SK-N-SH treated with all-trans-retinoic acid at 6 μM for 48 hours (cell line): ENCODE data around the gene PTGIS.
A peak's percentile ranks its signal among the peaks of the same experiment; 100 is the strongest.

Experiments
- ATAC-seq: fragments of 200-7000 bp; cut with Tn5 transposase; 3 replicates; pipeline ENCODE4 v1.9.1; 2020; ENCODE audit warnings: mild to moderate bottlenecking, moderate library complexity
- BACH2 ChIP-seq: fragments of 250-450 bp; sonication (Bioruptor Pico); IDR thresholded peaks from 2 replicates; pipeline ENCODE4 v1.9.0; 2021; ENCODE audit warnings: mild to moderate bottlenecking, borderline replicate concordance
- CSDC2 ChIP-seq: fragments of 250-450 bp; sonication (Bioruptor Pico); IDR thresholded peaks from 2 replicates; pipeline ENCODE4 v1.5.0; 2020; ENCODE audit warnings: mild to moderate bottlenecking, moderate library complexity
- ESRRG ChIP-seq: fragments of 250-450 bp; sonication (Bioruptor Pico); IDR thresholded peaks from 2 replicates; pipeline ENCODE4 v1.6.1; 2021; ENCODE audit warnings: mild to moderate bottlenecking
- GLIS3 ChIP-seq: fragments of 250-450 bp; sonication (Bioruptor Pico); IDR thresholded peaks from 2 replicates; pipeline ENCODE4 v1.5.0; 2020; ENCODE audit warnings: mild to moderate bottlenecking, moderate library complexity
- ISL1 ChIP-seq: fragments of 250-450 bp; sonication (Bioruptor Pico); IDR thresholded peaks from 2 replicates; pipeline ENCODE4 v2.1.2; 2022; ENCODE audit warnings: mild to moderate bottlenecking, moderate library complexity
- OSR1 ChIP-seq: fragments of 250-450 bp; sonication (Bioruptor Pico); IDR thresholded peaks from 2 replicates; pipeline ENCODE4 v1.8.0; 2022; ENCODE audit warnings: moderate library complexity, mild to moderate bottlenecking, inconsistent platforms
- PPARA ChIP-seq: fragments of 250-450 bp; sonication (Bioruptor Pico); IDR thresholded peaks from 2 replicates; pipeline ENCODE4 v1.5.0; 2020; ENCODE audit warnings: mild to moderate bottlenecking, borderline replicate concordance
- RARB ChIP-seq: fragments of 250-450 bp; sonication (Bioruptor Pico); IDR thresholded peaks from 2 replicates; pipeline ENCODE4 v1.8.0; 2021; ENCODE audit warnings: mild to moderate bottlenecking, moderate library complexity
- SNAI2 ChIP-seq: fragments of 250-450 bp; sonication (Bioruptor Pico); IDR thresholded peaks from 2 replicates; pipeline ENCODE4 v1.5.0; 2020; ENCODE audit warnings: mild to moderate bottlenecking, moderate library complexity
- TOX ChIP-seq: fragments of 250-450 bp; sonication (Bioruptor Pico); IDR thresholded peaks from 2 replicates; pipeline ENCODE4 v1.8.0; 2021; ENCODE audit warnings: mild to moderate bottlenecking, moderate library complexity, borderline replicate concordance
- ZC3H10 ChIP-seq: fragments of 250-450 bp; sonication (Bioruptor Pico); IDR thresholded peaks from 2 replicates; pipeline ENCODE4 v1.5.1; 2021; ENCODE audit warnings: mild to moderate bottlenecking, moderate library complexity
- ZFP3 ChIP-seq: fragments of 250-450 bp; sonication (Bioruptor Pico); IDR thresholded peaks from 2 replicates; pipeline ENCODE4 v1.5.0; 2020; ENCODE audit warnings: mild to moderate bottlenecking, moderate library complexity
- ZFP30 ChIP-seq: fragments of 450-650 bp; formaldehyde crosslinking; IDR thresholded peaks from 2 replicates; pipeline ENCODE4 v1.5.0; 2022; ENCODE audit warnings: mild to moderate bottlenecking, moderate library complexity
- ZNF565 ChIP-seq: fragments of 450-650 bp; formaldehyde crosslinking; conservative IDR thresholded peaks from 2 replicates; pipeline ENCODE4 v1.5.0; 2020; ENCODE audit warnings: low read depth, mild to moderate bottlenecking, moderate library complexity
- ZNF70 ChIP-seq: fragments of 450-650 bp; formaldehyde crosslinking; IDR thresholded peaks from 2 replicates; pipeline ENCODE4 v1.5.0; 2020; ENCODE audit warnings: mild to moderate bottlenecking, moderate library complexity
- ZNF8 ChIP-seq: fragments of 450-650 bp; formaldehyde crosslinking; IDR thresholded peaks from 2 replicates; pipeline ENCODE4 v1.5.0; 2020; ENCODE audit warnings: mild to moderate bottlenecking, moderate library complexity
- TF ChIP-seq, protein P1 (sequence below): fragments of 250-450 bp; sonication (Bioruptor Pico); IDR thresholded peaks from 2 replicates; pipeline ENCODE4 v1.5.1; 2021; ENCODE audit warnings: mild to moderate bottlenecking, moderate library complexity
- TF ChIP-seq, protein P2 (sequence below): fragments of 250-450 bp; sonication (Bioruptor Pico); IDR thresholded peaks from 2 replicates; pipeline ENCODE4 v1.8.0; 2021; ENCODE audit warnings: low read depth, mild to moderate bottlenecking, moderate library complexity, borderline replicate concordance
- TF ChIP-seq, protein P3 (sequence below): fragments of 250-450 bp; sonication (Bioruptor Pico); IDR thresholded peaks from 2 replicates; pipeline ENCODE4 v1.5.1; 2020; ENCODE audit warnings: low read depth, mild to moderate bottlenecking, moderate library complexity
- TF ChIP-seq, protein P4 (sequence below): fragments of 250-450 bp; sonication (Bioruptor Pico); IDR thresholded peaks from 2 replicates; pipeline ENCODE4 v1.8.0; 2020; ENCODE audit warnings: mild to moderate bottlenecking, moderate library complexity, borderline replicate concordance

Gene PTGIS

DNA sequence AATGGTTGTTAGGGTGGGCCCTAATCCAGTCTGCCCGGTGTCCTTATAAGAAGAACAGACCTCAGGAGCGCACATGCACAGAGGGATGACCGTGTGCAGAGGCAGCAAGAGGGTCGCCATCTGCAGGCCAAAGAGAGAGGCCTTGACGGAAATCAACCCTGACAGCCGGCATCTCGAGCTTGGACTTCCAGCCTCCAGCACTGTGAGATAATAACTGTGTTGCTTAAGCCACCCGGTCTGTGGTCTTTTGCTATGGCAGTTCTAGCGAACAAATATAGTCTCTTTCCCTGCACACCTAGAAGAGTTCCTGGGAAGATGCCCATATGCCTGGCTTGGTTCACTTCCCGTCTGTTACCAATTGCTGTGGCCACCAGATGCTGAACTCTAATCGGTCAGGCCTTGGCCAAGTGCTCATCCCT is 35.3 kb upstream of the PTGIS start:
- ATAC-seq = peak; percentile 83
- TF ChIP-seq ZNF565 (CRISPR knock-in tag) (no peak), TOX (no peak), PPARA (CRISPR knock-in tag) (no peak), ESRRG (CRISPR knock-in tag) (no peak), BACH2 (CRISPR knock-in tag) (no peak)
- TF ChIP-seq, protein P1, sequence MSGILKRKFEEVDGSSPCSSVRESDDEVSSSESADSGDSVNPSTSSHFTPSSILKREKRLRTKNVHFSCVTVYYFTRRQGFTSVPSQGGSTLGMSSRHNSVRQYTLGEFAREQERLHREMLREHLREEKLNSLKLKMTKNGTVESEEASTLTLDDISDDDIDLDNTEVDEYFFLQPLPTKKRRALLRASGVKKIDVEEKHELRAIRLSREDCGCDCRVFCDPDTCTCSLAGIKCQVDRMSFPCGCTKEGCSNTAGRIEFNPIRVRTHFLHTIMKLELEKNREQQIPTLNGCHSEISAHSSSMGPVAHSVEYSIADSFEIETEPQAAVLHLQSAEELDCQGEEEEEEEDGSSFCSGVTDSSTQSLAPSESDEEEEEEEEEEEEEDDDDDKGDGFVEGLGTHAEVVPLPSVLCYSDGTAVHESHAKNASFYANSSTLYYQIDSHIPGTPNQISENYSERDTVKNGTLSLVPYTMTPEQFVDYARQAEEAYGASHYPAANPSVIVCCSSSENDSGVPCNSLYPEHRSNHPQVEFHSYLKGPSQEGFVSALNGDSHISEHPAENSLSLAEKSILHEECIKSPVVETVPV = no peak

DNA sequence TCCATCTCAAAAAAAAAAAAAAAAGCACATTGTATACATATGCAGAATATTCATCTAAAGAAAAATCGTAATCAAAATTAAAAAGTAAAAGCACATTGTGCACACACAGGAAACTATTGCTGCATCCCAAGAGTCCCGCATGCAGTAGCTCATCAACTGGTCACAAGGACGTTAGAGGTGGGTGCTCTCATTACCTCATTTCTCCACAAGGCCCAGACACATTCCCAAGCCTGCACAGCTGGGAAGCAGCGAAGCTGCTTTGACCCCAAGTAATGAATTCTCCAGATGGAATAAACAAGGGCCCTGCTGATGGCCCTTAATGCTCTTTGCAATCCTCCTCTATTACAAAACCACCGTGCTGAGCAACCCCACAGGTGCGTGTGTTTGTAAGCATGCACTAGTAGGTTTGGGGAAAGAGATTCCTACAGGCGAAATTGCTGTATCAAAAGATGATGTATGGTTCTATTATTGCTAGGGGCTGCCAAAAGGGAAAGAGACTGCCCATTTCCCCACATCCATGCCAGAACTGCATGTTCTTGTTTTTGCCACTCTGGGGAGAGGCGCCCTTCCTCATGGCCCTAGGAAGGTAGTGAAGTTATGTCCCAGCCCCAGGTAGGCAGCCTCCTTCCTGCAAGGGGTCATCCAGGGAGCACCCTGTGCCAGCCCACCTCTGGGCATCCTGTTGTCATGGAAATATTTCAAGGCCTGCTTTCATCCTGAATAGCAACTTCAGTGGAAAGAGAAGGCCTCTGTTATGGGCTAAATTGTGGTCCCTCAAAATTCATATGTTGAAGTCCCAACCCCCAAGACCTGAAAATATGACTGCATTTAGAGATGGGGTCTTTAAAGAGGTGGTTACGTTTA is 34.6 kb upstream of the PTGIS start:
- TF ChIP-seq, protein P2, sequence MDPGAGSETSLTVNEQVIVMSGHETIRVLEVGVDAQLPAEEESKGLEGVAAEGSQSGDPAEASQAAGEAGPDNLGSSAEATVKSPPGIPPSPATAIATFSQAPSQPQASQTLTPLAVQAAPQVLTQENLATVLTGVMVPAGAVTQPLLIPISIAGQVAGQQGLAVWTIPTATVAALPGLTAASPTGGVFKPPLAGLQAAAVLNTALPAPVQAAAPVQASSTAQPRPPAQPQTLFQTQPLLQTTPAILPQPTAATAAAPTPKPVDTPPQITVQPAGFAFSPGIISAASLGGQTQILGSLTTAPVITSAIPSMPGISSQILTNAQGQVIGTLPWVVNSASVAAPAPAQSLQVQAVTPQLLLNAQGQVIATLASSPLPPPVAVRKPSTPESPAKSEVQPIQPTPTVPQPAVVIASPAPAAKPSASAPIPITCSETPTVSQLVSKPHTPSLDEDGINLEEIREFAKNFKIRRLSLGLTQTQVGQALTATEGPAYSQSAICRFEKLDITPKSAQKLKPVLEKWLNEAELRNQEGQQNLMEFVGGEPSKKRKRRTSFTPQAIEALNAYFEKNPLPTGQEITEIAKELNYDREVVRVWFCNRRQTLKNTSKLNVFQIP (CRISPR knock-in tag) = no peak
- no peak for TF ChIP-seq RARB (CRISPR knock-in tag)
- TF ChIP-seq ZC3H10 (CRISPR knock-in tag) = no peak
- no peak for TF ChIP-seq ZFP30
- TF ChIP-seq, protein P3, sequence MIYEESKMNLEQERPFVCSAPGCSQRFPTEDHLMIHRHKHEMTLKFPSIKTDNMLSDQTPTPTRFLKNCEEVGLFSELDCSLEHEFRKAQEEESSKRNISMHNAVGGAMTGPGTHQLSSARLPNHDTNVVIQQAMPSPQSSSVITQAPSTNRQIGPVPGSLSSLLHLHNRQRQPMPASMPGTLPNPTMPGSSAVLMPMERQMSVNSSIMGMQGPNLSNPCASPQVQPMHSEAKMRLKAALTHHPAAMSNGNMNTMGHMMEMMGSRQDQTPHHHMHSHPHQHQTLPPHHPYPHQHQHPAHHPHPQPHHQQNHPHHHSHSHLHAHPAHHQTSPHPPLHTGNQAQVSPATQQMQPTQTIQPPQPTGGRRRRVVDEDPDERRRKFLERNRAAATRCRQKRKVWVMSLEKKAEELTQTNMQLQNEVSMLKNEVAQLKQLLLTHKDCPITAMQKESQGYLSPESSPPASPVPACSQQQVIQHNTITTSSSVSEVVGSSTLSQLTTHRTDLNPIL (CRISPR knock-in tag) = no peak
- TF ChIP-seq PPARA (CRISPR knock-in tag) = no peak
- no peak for TF ChIP-seq SNAI2 (CRISPR knock-in tag)
- no peak for TF ChIP-seq ZNF70
- TF ChIP-seq ESRRG (CRISPR knock-in tag) = no peak
- ATAC-seq = no peak

DNA sequence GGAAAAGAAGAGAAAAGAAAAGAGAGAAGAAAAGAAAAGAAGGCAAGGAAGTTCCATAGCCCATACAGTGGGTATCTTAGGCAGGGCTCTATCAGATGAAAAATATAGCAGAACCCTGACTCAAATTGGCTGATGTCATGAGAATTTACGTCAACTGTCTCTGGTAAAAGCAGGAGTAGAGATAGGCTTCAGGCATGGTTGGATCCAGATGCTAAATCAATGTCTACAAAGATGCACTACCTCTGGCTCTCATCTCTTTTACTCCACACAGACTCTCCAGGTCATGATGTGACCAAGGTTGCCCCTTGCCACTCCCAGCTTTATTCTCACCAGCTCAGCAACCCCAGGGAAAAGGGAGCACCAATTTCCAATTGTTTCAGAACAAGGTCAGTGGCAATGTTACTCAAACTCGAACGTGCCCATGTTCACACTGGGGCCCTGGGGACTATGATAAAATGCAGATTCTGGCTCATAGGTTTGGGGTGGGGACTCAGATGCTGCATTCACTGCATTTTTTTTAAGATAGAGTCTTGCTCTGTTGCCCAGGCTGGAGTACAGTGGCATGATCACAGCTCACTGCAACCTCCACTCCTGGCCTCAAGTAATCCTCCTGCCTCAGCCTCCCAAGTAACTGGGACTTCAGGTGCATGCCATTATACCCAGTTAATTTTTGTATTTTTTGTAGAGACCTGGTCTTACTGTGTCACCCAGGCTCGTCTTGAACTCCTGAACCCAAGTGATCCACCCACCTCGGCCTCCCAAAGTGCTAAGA is 33.4 kb upstream of the PTGIS start:
- TF ChIP-seq CSDC2 (CRISPR knock-in tag) (no peak), ISL1 (CRISPR knock-in tag) (no peak), ZNF565 (CRISPR knock-in tag) (no peak), TOX (no peak), PPARA (CRISPR knock-in tag) (no peak), GLIS3 (CRISPR knock-in tag) (no peak), ZNF8 (CRISPR knock-in tag) (no peak), RARB (CRISPR knock-in tag) (no peak), ZFP3 (no peak), ZFP30 (no peak), SNAI2 (CRISPR knock-in tag) (no peak), ZNF70 (no peak), ZC3H10 (CRISPR knock-in tag) (no peak), OSR1 (CRISPR knock-in tag) (no peak), ESRRG (CRISPR knock-in tag) (no peak)
- TF ChIP-seq, protein P1 = no peak
- TF ChIP-seq, protein P3 (CRISPR knock-in tag) = no peak
- TF ChIP-seq, protein P2 (CRISPR knock-in tag) = no peak
- TF ChIP-seq, protein P4, sequence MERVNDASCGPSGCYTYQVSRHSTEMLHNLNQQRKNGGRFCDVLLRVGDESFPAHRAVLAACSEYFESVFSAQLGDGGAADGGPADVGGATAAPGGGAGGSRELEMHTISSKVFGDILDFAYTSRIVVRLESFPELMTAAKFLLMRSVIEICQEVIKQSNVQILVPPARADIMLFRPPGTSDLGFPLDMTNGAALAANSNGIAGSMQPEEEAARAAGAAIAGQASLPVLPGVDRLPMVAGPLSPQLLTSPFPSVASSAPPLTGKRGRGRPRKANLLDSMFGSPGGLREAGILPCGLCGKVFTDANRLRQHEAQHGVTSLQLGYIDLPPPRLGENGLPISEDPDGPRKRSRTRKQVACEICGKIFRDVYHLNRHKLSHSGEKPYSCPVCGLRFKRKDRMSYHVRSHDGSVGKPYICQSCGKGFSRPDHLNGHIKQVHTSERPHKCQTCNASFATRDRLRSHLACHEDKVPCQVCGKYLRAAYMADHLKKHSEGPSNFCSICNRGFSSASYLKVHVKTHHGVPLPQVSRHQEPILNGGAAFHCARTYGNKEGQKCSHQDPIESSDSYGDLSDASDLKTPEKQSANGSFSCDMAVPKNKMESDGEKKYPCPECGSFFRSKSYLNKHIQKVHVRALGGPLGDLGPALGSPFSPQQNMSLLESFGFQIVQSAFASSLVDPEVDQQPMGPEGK = no peak
- no peak for ATAC-seq
